Gastrocnemius medialis (tissue), 4 donors: ENCODE measurements around the gene PNPLA6.

Experiments used
- POLR2A ChIP-seq, 2 donors: fragments of 450-650 bp; IDR thresholded peaks; one replicate each; pipeline ENCODE4 v1.6.1; 2017; ENCODE audit warnings: antibody characterized with exemption in 2 of 2, mild to moderate bottlenecking in 2 of 2, moderate library complexity in 2 of 2
- TF ChIP-seq, protein P1 (sequence below), 5 experiments: fragments of 450-650 bp in 3 of 5; fragments of 200-600 bp in 2 of 5; sonication (generic) in 2 of 5; IDR thresholded peaks in 4 of 5; conservative IDR thresholded peaks in 1 of 5; 1 replicate in 4 of 5; 2 replicates in 1 of 5; pipeline ENCODE4 v1.5.1; 2016 to 2019; ENCODE audit warnings: antibody characterized with exemption in 5 of 5, mild to moderate bottlenecking in 3 of 5, moderate library complexity in 3 of 5

DNA sequence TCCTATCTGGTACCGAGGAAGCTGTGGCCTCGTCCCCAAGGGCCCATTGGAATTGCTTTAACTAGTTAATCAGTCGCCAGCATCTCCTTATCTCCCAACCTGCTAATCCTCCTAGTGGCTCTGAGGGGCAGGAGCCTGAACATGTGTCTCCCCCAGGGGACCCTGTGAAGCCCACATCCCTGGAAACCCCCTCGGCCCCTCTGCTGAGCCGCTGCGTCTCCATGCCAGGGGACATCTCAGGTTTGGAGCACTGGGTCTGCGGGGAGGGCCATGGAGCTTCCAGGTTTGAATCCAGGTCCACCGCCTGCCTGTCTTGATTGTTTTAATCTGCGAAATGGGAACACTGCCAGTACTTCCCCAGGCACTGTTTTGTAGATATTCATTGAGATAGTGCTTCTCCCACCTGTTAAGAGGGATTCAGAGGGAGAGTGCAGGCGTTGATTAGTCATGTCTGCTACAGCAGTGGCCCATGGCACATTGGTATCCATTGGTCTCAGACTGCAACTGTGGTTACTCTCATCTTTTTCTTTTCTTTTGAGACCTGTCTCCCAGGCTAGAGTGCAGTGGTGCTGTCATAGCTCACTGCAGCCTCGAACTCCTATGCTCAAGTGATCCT, 6.4 kb downstream of the PNPLA6 start:
- TF ChIP-seq POLR2A (IDR thresholded peaks at IDR 0.05), result no peak
- TF ChIP-seq, protein P1, sequence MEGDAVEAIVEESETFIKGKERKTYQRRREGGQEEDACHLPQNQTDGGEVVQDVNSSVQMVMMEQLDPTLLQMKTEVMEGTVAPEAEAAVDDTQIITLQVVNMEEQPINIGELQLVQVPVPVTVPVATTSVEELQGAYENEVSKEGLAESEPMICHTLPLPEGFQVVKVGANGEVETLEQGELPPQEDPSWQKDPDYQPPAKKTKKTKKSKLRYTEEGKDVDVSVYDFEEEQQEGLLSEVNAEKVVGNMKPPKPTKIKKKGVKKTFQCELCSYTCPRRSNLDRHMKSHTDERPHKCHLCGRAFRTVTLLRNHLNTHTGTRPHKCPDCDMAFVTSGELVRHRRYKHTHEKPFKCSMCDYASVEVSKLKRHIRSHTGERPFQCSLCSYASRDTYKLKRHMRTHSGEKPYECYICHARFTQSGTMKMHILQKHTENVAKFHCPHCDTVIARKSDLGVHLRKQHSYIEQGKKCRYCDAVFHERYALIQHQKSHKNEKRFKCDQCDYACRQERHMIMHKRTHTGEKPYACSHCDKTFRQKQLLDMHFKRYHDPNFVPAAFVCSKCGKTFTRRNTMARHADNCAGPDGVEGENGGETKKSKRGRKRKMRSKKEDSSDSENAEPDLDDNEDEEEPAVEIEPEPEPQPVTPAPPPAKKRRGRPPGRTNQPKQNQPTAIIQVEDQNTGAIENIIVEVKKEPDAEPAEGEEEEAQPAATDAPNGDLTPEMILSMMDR (IDR thresholded peaks at IDR 0.05 in 4 of 5, conservative IDR thresholded peaks at IDR 0.05 in 1 of 5), result no peak
